Spleen (tissue), 13 donors: ENCODE results near the gene PRTG. TPM values are rescaled to one million over a fixed set of nuclear protein-coding genes. Genes with fewer than 3 reads are reported as not detected.

ENCODE experiments used
- DNase-seq: peaks from one replicate; pipeline ENCODE4 v3.0.0-alpha.2; 2020
- H3K27ac ChIP-seq, 8 donors: fragments of 200-600 bp; sonication (generic) in 7 of 8; 1 replicate in 4 of 8; 2 replicates in 4 of 8; pipeline versions ENCODE4 v1.5.0 to v1.8.0; 2016 to 2021; ENCODE audit warnings: inconsistent platforms in 4 of 8, mild to moderate bottlenecking in 4 of 8, moderate library complexity in 1 of 8
- H3K27me3 ChIP-seq, 7 donors: fragments of 200-600 bp; sonication (generic) in 6 of 7; replicated peaks in 1 of 7; 1 replicate in 4 of 7; 2 replicates in 3 of 7; pipeline versions ENCODE4 v1.5.0 to v1.8.0; 2016 to 2021; ENCODE audit warnings: inconsistent platforms in 3 of 7, mild to moderate bottlenecking in 1 of 7
- H3K36me3 ChIP-seq, 6 donors: fragments of 200-600 bp; sonication (generic) in 5 of 6; 1 replicate in 4 of 6; 2 replicates in 2 of 6; pipeline versions ENCODE4 v1.5.0 to v1.8.0; 2016 to 2021; ENCODE audit warnings: inconsistent platforms in 2 of 6
- H3K4me1 ChIP-seq, 6 donors: fragments of 200-600 bp; sonication (generic) in 5 of 6; 1 replicate in 3 of 6; 2 replicates in 3 of 6; pipeline versions ENCODE4 v1.5.0 to v1.8.0; 2016 to 2021; ENCODE audit warnings: inconsistent platforms in 3 of 6
- H3K4me3 ChIP-seq, 8 donors: fragments of 200-600 bp; sonication (generic) in 7 of 8; 1 replicate in 4 of 8; 2 replicates in 4 of 8; pipeline versions ENCODE4 v1.5.0 to v1.8.0; 2016 to 2021; ENCODE audit warnings: inconsistent platforms in 4 of 8, mild to moderate bottlenecking in 4 of 8, moderate library complexity in 2 of 8
- H3K9me3 ChIP-seq, 8 donors: fragments of 200-600 bp; sonication (generic) in 7 of 8; 1 replicate in 4 of 8; 2 replicates in 4 of 8; pipeline versions ENCODE4 v1.5.0 to v1.8.0; 2016 to 2021; ENCODE audit warnings: inconsistent platforms in 4 of 8
- CTCF ChIP-seq, 11 experiments: fragments of 200-600 bp in 7 of 11; fragments of 450-650 bp in 4 of 11; sonication (generic) in 4 of 11; IDR thresholded peaks in 8 of 11; conservative IDR thresholded peaks in 3 of 11; 1 replicate in 7 of 11; 2 replicates in 4 of 11; pipeline versions ENCODE4 v1.4.0 to v1.8.0; 2016 to 2021; ENCODE audit warnings: antibody characterized with exemption in 11 of 11, inconsistent platforms in 4 of 11, mild to moderate bottlenecking in 1 of 11
- POLR2A ChIP-seq, 3 donors: fragments of 450-650 bp; IDR thresholded peaks; one replicate each; pipeline ENCODE4 v1.5.1; 2017; ENCODE audit warnings: antibody characterized with exemption in 3 of 3, mild to moderate bottlenecking in 1 of 3
- POLR2AphosphoS5 ChIP-seq, 3 donors: sonication (generic); formaldehyde crosslinking; IDR thresholded peaks; one replicate each; pipeline ENCODE4 v1.5.1; 2017; ENCODE audit warnings: antibody characterized with exemption in 3 of 3
- WGBS, 5 donors: extraction: QIAGEN DNeasy Blood & Tissue Kit in 3 of 5; methylation state at CpG; one replicate each; pipeline versions ENCODE4 v1.1.5 to v1.1.7; 2013 to 2018; 5-methylcytosine and 5-hydroxymethylcytosine counted together
- intact Hi-C: fragments of 100-400 bp; cut with DNase I; formaldehyde crosslinking; loops from one replicate; pipeline ENCODE4 v1.15.0; 2023; ENCODE audit warnings: low total_unique reads
- long read RNA-seq, 2 donors: transcript quantifications; one replicate each; lab custom pipeline, GENCODE V29; 2026
- polyA plus RNA-seq, 3 donors: library from polyadenylated mRNA; stranded (reverse); fragments of 200-250 nt; gene quantifications; one replicate each; pipeline ENCODE4 v1.2.1, GENCODE V29; 2013
- total RNA-seq, 7 donors: library from RNA; depleted of rRNA in 3 of 7; stranded (reverse); fragments of >200 nt in 3 of 7; fragmentation: NEBNext Ultra II Directional in 4 of 7; extraction: Animal tissue kit (Norgen Biotek cat#: 25700) in 4 of 7; gene quantifications; one replicate each; pipeline versions ENCODE4 v1.1.0 to v1.2.1, GENCODE V29; 2016 to 2021
- donor health status: healthy with polysubstance abuse.
- donor health status: DM: no; HTN: no; CAD: no; lungs with moderate emphysema.
- donor health status: DM: no; HTN: no; CAD: no.
- donor health status: Bipolar disorder and iron deficiency.
- donor health status: healthy.
- donor health status: DM: no; HTN: no; CAD: no.
- donor health status: DM: yes; HTN: yes; CAD: no.

The PRTG gene
- total RNA-seq, result 1 to 10 TPM in 1 of 7 donors, under 1 TPM in 6; 0.46 to 1.4 (median 0.60) TPM
- polyA plus RNA-seq, result under 1 TPM; 0.02 to 0.24 (median 0.03) TPM
- long read RNA-seq, donor 1, result 0 reads
- long read RNA-seq, donor 2, result 0 reads

DNA sequence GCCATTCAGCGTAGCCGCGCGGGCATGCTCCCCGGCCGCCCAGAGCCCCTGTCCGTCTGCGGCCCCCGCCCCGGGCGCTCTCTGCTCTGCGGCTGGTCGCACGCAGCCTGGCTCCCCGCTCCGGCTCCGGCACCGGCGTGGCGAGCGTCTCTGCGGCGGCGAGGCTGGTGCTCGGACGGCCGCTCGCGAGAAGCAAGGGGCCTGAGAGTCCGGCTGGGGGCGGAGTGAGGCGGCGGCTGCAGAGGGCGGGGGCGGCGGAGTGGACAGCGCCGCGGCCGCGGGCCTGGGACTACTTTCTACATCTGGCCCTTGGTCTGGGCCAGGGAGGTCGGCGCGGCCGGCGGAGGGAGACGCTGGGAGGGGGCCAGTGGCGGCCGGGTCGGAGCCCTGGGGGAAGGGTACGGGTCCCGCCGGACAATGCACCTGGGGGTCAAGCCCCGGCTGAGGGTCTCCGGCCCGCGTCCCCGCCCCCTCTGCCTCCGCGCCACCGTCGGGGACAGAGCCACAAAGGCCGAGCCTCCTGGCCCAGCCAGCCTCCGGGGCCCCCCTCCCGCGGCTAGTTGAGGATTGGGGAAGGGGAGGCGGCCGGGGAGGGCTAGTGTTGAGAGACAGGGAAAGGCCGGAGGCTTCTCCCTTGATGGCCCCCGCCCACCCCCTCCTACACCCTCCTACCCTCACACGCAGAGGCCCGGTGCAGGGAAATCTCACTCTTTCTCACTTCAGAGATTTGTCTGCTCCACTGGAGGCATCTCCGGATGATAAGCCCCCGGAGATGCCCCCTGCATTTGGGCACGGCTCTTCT lies at the start of gene PRTG:
Gene PRTG, minus strand, starts transcription at position 226 of the 802 bp plus-strand sequence. Its CDS starts 221 bp downstream, at position 5.
- intact Hi-C loops, result no loop called here
- 1 to 3% (median 2%) methylated on average over 22 to 75 of the region's 75 CpGs for whole genome bisulfite sequencing, 5 donors
- Histone ChIP-seq H3K36me3 (no peaks in the 10 kb centered on the region), H3K27ac (peak within 1 kb of the TSS in 3 of 8 donors; percentile 19 to 43 (median 26)), H3K27me3 (peaks cover 0 to 76% (median 37%) of the 10 kb centered on the region in 7 donors), H3K4me1 (peaks cover 5 to 25% (median 22%) of the 10 kb centered on the region in 6 donors), H3K9me3 (no peaks in the 10 kb centered on the region), H3K4me3 (peak within 1 kb of the TSS; percentile 35 to 84 (median 62))
- TF ChIP-seq POLR2AphosphoS5 (IDR thresholded peaks at IDR 0.05) (peak in 1 of 3 donors; percentile 33), CTCF (IDR thresholded peaks at IDR 0.05 in 8 of 11, conservative IDR thresholded peaks at IDR 0.05 in 3 of 11) (no peak), POLR2A (IDR thresholded peaks at IDR 0.05) (no peak)
- peak; percentile 70 for DNase-seq

- no peak overlapping the region for H3K27ac ChIP-seq
- peaks cover 0 to 9% (median 0%) of the 10 kb centered on the region in 7 donors for H3K27me3 ChIP-seq
- H3K4me3 ChIP-seq, result no peak overlapping the region
- intact Hi-C loops, result no loop called here
- peaks cover 0 to 18% (median 10%) of the 10 kb centered on the region in 8 donors for H3K9me3 ChIP-seq
- H3K36me3 ChIP-seq, result no peaks in the 10 kb centered on the region
- no peaks in the 10 kb centered on the region for H3K4me1 ChIP-seq
- TF ChIP-seq POLR2AphosphoS5 (IDR thresholded peaks at IDR 0.05), result no peak
- no peak for TF ChIP-seq CTCF (IDR thresholded peaks at IDR 0.05 in 8 of 11, conservative IDR thresholded peaks at IDR 0.05 in 3 of 11)
- no peak for TF ChIP-seq POLR2A (IDR thresholded peaks at IDR 0.05)
- DNase-seq, result no peak
- whole genome bisulfite sequencing, 5 donors, result 17 to 100% (median 85%) methylated on average over 1 to 3 of the region's 3 CpGs
Measured at GRCh38 chr15:55791551-55792400, 48.8 kb upstream of the PRTG start.

GRCh38 chr15:55789066-55789660 lies 46.2 kb upstream of the PRTG start:
- H3K27ac ChIP-seq, result no peak overlapping the region
- H3K36me3 ChIP-seq, result no peaks in the 10 kb centered on the region
- no peaks in the 10 kb centered on the region for H3K4me1 ChIP-seq
- DNase-seq, result no peak
- H3K27me3 ChIP-seq, result no peaks in the 10 kb centered on the region
- H3K4me3 ChIP-seq, result no peak overlapping the region
- peak in 8 of 11 experiments; percentile 8 to 49 (median 36) for TF ChIP-seq CTCF (IDR thresholded peaks at IDR 0.05 in 8 of 11, conservative IDR thresholded peaks at IDR 0.05 in 3 of 11)
- TF ChIP-seq POLR2AphosphoS5 (IDR thresholded peaks at IDR 0.05), result no peak
- no peak for TF ChIP-seq POLR2A (IDR thresholded peaks at IDR 0.05)
- intact Hi-C loops, result no loop called here
- 74 to 87% (median 81%) methylated on average over 8 of the region's 8 CpGs for WGBS, 5 donors
- H3K9me3 ChIP-seq, result peaks cover 0 to 9% (median 6%) of the 10 kb centered on the region in 8 donors
